Measurements from ENCODE around the gene HES4.
"Not testable (repeated sequence)": the region's sequence is repeated elsewhere in the genome, so short reads cannot be mapped to it uniquely, and the experiment has no call there.

The HES4 gene

DNA sequence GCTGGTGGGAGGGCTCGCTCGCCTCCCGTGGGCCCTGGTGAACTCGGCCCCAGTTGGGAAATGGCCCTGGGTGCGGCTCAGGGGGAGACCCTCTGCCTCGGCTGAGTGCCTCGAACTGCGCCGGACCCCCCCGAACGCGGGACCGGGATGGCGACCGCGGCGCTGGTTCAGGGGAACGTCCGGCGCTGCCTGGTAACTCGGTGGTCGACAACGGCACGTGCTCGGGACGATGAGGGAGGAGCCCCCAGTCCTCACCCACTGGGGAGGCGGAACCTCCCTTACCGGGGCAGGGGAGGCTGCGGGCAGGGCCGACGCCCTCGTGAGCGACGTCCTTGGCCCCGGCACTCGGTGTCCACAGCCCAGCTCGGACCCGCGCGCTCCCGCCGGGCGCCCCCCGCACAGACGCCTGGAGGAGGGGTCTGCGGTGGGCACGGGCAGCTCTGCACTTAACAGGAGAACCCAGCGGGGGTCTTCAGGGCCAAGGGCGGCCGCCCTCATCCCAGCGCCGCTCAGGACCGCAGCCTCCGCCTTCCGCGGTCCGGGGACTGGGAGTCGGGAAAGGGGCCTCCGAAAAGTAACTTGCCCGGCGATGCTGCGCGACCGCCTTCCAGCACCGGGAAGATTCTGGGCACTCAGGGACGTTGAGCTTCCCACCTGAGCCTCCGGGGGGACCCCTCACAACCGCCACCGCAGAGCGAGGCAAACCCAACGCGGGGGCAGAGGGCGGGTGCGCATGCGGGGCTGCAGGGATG lies 1.7 kb downstream of the HES4 start:
- peak; percentile 16 for DNase-seq (ENCODE audit: low spot score)

GRCh38 chr1:997713-997992 lies 2.2 kb downstream of the HES4 start:
- no peak for DNase-seq (ENCODE audit: low spot score)

- DNase-seq (ENCODE audit: low spot score), result no peak
Measured at GRCh38 chr1:996851-997712, 2.8 kb downstream of the HES4 start.

DNA sequence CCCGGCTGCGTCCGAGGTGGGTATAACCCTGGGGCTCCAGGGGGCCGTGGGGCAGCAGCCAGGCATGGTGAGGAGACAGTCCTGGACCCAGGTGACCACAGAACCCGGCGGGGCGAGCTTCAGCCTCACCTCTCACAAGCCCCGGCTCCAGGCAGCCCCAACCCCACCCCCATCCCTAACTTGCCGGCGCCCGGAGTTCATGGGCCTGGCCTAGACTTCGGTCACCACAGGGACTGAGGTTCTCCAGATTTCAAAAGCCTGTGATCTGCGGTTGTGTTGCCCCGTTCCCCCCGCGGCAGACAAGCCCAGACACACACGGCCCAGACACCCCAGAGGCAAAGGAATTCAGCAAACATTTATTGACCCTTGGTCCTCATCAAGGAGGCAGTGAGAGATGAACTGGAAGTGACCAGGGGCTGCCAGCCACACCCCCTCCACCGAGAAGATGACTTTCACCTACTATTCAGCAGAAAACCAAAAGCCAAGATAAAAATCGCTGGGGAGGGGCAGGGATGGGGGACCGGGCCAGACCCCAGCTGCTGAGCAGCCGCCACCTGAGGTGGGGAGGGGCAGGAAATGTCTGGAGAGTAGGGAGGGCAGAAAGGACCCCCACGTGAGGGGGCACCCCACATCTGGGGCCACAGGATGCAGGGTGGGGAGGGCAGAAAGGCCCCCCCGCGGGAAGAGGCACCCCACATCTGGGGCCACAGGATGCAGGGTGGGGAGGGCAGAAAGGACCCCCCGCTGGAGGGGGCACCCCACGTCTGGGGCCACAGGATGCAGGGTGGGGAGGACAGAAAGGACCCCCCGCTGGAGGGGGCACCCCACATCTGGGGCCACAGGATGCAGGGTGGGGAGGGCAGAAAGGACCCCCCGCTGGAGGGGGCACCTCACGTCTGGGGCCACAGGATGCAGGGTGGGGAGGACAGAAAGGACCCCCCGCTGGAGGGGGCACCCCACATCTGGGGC lies 3.9 kb downstream of the HES4 start:
- DNase-seq (ENCODE audit: low spot score), result no peak

GRCh38 chr1:994546-994945 lies 5.4 kb downstream of the HES4 start:
- DNase-seq (ENCODE audit: low spot score), result not testable (repeated sequence)

- DNase-seq (ENCODE audit: low spot score), result no peak
Measured at GRCh38 chr1:993379-993995, 6.4 kb downstream of the HES4 start.

GRCh38 chr1:992362-992761 lies 7.5 kb downstream of the HES4 start:
- no peak for DNase-seq (ENCODE audit: low spot score)

DNA sequence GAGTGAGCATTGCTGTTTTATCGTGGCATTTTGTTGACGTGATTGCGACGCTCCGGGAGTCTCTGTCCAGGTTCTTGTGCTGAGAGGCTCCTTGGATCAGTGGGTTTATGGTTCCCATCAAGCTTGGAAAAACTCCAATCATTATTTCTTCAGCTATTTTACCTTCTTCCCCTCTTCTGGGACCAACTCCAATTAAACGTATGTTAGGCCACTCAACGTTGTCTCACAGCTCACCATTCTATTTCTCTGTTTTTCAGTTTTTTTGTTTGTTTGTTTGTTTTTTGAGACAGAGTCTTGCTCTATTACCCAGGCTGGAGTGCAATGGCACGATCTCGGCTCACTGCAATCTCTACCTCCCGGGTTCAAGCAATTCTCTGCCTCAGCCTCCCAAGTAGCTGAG lies 8.0 kb downstream of the HES4 start:
- DNase-seq (ENCODE audit: low spot score), result no peak

GRCh38 chr1:991275-991674 lies 8.6 kb downstream of the HES4 start:
- not testable (repeated sequence) for DNase-seq (ENCODE audit: low spot score)

DNA sequence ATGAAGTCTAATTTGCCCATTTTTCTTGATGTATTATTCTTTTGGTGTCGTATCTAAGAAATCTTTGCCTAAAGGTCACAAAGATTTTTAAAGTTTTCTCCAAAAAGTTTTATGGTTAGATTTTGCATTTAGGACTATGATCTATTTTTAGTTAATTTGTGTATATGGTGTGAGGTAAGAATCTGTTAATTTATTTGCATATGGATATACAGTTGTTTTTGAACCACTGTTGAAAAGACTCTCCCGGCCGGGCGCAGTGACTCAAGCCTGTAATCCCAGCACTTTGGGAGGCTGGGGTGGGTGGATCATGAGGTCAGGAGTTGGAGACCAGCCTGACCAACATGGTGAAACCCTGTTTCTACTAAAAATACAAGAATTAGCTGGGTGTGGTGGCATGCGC lies 11.8 kb downstream of the HES4 start:
- DNase-seq (ENCODE audit: low spot score), result not testable (repeated sequence)

DNA sequence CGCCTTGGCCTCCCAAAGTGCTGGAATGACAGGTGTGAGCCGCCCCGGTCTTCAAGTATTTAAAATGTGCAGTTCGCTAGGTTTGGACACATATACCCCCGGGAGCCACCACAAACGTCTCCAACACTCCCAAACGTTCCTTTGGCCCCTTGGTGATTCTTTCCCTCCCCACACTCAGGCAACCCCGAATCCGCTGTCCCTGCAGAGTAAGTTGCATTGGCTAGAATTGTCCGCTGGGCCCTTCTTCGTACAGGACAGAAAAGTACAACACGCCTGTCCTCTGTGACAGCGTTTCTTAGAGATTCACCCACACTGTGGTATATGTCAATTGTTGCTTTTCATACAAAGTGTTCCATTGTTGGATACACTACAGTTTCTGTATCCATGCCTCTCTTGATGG lies 14.8 kb downstream of the HES4 start:
- DNase-seq (ENCODE audit: low spot score), result no peak

GRCh38 chr1:984476-984814 lies 15.5 kb downstream of the HES4 start:
- no peak for DNase-seq (ENCODE audit: low spot score)

DNA sequence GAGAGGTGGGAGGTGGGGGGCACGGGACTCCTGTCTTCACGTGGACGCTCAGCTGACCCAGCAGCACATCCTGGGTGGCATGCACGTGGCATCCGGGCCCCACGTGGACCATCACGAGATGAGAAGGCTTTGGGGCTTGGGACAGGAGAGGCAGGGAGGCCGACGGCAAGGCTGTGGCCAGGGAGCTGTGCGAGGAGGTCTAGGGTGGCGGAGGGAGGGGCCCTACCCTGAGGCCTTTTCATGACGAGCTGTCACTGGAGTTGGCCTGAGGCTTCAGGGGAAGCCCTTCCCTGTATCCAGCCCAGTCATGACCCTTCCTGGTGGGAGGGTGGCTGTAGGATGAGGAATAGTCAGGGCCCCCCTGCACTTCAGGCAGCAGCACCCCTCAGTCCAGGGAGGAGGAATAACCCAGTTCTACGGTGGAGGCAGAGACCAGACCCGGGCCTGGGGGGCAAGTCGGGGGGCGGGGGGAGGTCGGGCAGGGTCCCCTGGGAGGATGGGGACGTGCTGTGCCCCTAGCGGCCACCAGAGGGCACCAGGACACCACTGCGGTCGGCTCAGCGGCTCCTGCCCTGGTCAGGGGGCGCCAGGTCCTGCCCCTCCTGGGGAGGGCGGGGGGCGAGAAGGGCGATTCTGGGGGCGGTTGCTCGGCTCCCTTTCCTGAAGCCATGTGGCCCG lies 16.0 kb downstream of the HES4 start:
- DNase-seq (ENCODE audit: low spot score), result peak; percentile 85

- no peak for DNase-seq (ENCODE audit: low spot score)
Measured at GRCh38 chr1:982765-983436, 17.0 kb downstream of the HES4 start.

DNA sequence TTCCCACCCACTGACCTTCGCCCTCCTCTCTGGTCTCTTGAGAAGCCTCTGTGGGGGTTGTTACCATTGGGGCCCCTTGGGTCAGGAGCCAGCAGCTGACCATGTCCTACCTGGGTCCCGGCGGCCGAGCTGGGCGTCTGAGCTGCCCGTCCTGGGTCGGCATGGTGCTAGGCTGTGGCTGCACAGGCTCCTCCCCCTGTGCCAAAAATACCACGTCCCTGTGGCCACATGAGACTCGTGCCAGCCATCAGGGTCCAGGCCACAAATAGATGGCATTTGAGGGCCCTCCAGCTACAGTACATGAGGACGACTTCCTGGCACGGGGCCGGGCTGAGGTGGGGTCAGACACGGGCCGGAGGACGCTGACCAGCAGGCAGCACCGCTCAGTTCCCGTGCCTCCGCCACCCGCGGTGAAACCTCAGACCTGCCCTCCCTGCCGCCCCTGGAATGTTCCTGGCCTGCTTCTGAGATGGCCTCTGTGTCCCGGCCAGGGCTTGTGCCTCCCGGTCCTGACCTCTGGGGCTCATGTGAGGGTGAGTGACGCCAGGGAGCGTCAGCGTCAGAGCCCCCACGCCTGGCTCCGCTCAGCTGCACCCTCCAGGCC lies 17.8 kb downstream of the HES4 start, which contains the start of gene PERM1:
TSS of gene PERM1 (minus strand) at position 139 of the 604 bp plus-strand sequence. CDS start 1,064 bp downstream, outside the sequence.
- DNase-seq (ENCODE audit: low spot score), result no peak

DNA sequence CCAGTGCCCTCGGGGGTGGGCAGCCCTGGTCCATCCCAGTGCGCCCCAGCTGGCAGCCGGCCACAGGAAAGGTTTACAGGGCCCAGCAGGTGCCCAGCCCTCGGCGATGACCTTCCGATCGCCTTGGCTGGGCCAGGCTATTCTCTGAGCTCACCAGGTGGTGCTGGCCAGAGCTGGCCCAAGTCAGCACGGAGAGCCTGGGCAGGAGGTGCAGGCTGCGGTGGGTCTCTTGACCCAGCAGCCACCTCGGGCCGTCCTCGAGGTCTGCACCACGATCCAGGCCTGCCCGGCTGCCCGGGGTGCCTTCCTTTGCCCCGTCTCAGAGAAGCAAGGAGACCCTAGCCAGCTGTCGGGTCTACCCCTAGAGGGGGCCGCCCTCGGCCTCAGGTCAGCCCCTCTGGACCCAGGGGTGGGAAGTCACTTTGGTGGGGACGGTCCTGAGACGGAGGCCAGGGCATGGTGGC lies 18.4 kb downstream of the HES4 start:
- no peak for DNase-seq (ENCODE audit: low spot score)

DNA sequence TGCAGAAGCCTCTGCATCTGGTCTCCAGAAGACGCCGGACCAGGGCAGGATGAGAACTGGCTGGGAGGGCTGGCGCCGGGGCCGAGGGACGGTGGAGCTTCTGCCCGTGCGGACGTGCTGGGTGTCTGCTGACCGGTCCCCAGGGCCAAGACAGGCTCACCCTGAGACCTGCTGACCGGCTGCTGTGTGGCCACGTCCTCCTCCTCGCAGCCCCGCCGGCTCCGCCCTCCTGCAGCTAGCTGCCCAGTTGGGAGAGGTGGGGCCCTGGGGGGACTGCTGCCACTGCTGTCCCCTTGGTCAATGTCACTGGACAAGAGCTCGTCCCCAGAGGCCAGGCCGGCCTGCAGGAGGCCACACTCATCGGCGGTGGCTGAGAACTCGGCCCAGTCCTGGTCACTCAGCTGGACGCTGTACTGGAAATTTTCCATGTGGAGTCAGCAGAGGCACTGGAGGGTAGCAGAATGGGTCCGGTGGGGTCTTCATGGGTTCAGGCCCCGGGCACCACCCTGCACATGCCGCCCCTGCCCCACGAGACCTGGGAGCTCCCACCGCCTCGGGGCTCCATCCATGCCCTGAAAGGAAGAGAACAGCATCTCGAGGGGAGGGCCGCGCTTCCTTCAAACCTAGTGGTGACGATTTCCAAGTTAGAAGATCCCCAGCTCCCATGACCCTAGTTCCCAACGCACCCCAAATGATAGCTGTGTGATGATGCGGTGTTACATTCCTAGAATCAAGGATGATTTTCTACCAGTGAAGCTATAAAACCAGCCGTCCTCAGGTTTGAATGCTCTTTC lies 19.1 kb downstream of the HES4 start:
- no peak for DNase-seq (ENCODE audit: low spot score)

GRCh38 chr1:980137-980571 lies 19.7 kb downstream of the HES4 start:
- DNase-seq (ENCODE audit: low spot score), result no peak

GRCh38 chr1:979744-980072 lies 20.2 kb downstream of the HES4 start:
- DNase-seq (ENCODE audit: low spot score), result no peak

Data from AG20443 (cell line).